Activated CD4-positive, CD25-positive, alpha-beta regulatory T cell (primary cell): Measurements from ENCODE around the gene HTRA2.

Experiments
- DNase-seq, 4 experiments: peaks; one replicate each; lab custom pipeline; 2025; lab: John Stamatoyannopoulos, UW

Gene HTRA2

GRCh38 chr2:74515981-74516633 is 13.6 kb upstream of the HTRA2 start:
- peak; percentile 30 to 62 (median 42) for DNase-seq

DNA sequence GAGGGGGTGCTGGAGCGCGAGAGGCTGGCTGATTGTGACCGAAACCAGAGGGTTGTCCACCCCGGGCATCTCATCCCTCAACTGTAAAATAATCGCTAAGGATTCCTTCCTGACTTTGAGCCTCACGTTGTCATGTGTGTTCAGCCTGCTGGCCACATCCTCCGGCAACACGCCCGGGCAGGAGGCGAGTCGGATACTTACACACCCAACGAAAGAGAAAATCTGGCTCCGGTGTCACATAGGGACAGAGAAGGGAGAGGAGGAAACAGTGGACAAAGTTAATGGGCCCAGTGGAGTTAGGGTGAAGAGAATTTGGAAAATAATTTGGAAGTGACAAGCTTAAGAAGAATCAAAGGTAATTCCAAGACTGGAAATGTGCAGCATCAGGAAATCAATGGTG is 13.1 kb upstream of the HTRA2 start:
- no peak for DNase-seq

DNA sequence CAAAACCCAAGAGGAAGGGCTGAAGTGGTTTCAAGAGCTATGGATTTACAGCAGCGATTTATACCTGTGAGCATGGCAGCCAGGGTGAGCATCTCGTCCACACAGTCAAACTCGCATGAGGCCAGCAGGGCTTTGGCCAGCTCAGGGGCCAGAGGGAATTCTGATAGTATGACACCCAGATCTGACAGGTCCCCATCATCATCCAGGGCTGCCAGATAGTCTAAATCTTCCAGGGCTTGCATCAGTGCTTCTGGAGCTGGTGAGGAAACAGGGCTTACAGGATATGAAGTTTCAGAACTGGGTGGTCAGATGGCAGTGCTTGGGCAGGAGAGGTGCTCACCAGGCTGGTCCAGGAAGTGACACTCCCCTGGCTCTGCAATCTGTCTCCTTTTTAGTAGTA is 7.2 kb upstream of the HTRA2 start:
- no peak for DNase-seq

- no peak for DNase-seq
These were observed 5.7 kb upstream of the HTRA2 start for GRCh38 chr2:74524005-74524404.

DNA sequence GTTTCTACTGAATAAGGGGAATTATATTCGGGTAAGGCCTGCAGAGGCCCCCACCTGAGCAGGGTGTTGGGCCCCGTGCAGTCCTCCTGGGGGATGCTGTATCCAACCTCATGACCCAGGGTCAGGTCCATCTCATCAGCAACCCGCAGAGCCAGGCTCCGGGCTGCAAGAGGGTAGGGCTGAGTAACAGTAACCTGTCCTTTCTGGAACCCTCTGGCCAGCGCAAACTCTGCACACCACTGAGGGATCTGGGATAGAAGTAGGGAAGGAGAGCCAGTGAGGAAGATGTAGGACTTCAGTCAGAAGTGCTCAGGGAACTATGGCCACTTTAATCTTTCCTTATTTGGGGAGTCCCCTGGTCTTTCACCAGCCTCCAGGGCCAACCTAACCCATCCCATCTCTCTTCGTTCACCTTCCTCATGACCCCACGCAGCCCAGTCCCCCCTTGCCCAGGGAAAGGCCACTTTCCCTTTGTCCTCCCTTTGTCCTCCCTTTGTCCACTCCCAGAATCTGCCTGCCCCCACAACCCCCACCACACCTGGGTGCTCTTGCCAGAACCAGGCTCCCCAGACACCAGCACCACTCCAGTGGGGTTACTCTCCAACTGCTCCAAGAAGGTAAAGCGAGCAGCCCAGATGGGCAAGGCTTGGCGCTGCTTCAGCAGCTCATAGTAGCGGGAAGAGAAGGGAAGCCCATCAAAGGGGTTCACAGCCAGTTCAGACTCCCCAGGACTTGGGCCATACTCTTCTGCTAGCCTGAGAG is 4.6 kb upstream of the HTRA2 start:
- no peak for DNase-seq

DNA sequence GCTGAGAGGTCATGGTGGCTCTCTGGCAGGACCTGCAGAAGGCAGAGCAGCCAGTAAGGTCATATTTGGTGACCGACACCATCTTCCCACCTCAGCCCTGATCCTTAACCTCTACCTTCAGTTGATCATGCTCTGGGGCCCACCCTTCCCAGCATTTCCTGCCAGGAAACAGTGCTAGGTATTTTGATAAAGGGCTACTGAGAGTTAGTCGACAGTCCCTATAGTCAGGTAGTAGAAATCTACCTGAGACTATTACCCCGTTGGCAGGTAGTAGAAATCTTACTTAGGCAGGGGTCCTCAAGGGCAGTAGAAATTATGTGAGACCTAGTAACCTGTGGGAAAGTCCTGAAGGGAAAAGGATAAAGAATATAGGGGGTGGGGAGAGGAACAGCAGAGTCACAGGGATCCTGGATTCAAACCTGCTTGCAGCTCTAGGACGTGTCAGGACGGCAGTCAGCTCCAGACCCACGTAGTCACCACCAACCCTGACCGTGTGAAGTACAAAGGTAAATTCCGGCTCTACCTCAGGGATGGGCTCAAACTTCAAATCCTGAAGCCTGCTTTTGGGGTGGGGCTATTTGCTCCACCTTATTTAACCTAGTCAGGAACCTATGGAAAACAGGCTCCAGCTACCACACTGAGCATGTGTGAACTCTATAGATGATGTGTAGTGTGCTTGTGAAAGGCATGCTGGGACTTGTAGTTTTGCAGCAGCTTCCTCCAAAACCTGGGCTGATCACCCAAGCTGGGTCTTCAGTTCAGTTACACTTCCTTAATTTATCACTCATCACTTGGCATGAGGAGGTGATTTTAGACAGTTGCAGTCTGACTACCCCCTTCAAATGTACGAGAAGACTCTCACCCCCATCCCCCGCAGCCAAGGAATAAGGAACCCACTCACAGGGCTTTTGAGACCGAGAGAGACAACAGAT is 3.8 kb upstream of the HTRA2 start, which contains the start of gene DQX1:
DQX1 (minus strand) TSS at position 515 of the 932 bp plus-strand sequence; CDS start at position 13, 502 bp downstream.
- no peak for DNase-seq

GRCh38 chr2:74526649-74527230 is 3.0 kb upstream of the HTRA2 start:
- no peak for DNase-seq

GRCh38 chr2:74527741-74528140 is 2.0 kb upstream of the HTRA2 start:
- no peak for DNase-seq

DNA sequence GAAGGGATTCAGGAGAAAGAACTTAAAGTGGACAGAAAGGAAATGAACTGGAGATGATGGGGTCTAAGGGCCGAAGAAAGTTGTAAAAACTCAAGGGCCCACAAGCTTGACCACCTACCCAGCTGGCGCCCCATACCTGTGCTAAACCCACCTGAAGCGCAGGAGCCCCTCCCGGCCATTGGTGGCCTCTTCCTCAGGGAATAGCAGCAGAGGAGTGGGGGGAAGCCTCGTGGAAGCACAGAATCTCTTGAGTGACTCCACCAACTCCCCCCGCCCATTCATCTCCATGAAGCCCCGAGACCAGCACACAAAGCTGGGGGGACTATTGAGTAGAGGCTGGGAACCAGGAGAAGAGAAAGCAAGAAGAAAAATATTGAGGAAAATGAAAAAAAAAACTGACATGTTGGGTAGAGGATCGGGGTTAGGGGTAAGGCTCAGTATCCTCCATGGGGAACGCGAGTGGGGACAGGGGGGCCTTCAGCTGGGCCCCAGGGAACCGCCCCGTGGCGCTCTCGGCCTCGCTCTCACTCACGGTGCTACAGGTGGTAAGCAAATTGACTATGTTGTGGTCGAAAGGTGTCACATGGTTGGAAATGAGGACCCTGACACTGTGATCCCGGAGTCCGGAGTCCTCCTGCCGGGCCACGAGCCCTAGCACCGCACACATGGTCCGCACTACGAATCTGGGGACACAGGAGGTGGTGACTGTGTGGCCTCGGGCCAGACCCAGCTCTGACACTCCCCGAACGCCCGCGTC is 955 bp upstream of the HTRA2 start:
- DNase-seq = no peak

DNA sequence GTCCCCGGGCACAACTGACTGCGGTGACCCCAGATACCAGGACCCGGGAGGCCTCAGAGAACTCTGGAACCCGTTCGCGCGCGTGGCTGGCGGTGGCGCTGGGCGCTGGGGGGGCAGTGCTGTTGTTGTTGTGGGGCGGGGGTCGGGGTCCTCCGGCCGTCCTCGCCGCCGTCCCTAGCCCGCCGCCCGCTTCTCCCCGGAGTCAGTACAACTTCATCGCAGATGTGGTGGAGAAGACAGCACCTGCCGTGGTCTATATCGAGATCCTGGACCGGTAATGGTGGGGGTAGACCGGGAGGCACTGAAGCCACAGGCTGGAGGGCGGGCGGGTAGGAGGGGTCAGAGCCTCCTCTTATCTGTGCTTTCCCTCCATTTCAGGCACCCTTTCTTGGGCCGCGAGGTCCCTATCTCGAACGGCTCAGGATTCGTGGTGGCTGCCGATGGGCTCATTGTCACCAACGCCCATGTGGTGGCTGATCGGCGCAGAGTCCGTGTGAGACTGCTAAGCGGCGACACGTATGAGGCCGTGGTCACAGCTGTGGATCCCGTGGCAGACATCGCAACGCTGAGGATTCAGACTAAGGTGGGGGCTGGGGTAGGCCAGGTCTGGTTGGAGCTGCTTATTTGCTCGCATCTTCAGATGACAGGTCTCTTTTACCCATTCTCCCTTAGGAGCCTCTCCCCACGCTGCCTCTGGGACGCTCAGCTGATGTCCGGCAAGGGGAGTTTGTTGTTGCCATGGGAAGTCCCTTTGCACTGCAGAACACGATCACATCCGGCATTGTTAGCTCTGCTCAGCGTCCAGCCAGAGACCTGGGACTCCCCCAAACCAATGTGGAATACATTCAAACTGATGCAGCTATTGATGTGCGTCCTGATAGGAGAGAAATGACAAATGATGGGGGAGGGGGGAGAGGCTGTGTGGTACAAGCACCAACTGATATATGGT is 780 bp downstream of the HTRA2 start:
- no peak for DNase-seq

DNA sequence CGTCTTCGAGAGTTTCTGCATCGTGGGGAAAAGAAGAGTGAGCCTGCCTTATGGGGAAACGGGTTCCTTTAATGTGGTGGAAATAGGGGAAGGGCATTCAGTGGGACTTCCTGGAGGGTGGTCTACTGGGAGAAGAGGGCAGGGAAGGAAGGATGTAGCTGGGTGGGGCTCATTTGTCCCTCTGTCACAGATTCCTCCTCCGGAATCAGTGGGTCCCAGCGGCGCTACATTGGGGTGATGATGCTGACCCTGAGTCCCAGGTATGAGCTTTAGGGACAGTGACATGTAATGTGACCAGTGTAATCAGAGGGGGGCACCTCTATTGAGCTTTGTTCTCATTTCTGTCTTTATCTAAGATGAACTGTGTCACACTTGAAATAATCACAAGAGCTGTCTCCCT is 1.9 kb downstream of the HTRA2 start:
- DNase-seq = no peak

- no peak for DNase-seq
These were observed 2.5 kb downstream of the HTRA2 start for GRCh38 chr2:74532222-74532621.

DNA sequence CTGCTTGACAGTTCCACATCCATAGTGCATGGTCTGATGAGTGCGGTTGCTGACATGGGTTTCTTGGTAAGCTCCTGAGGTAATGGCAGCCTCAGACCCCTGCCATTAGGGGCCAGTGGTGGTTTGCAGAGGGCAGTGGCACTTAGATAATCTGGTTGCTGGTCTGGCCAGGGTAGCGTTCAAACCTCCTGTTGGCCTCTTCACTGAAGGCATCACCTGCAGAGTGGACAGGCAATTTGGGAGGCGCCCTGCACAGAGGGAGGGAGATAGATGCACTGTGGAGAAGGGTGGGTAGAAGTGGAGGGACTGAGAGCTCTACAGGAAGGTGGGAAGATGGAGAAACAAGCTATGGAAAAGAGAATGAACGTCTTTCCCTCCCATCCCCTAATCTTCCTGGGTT is 3.7 kb downstream of the HTRA2 start:
- no peak for DNase-seq

- DNase-seq = no peak
These were observed 4.7 kb downstream of the HTRA2 start for GRCh38 chr2:74534411-74534810.

DNA sequence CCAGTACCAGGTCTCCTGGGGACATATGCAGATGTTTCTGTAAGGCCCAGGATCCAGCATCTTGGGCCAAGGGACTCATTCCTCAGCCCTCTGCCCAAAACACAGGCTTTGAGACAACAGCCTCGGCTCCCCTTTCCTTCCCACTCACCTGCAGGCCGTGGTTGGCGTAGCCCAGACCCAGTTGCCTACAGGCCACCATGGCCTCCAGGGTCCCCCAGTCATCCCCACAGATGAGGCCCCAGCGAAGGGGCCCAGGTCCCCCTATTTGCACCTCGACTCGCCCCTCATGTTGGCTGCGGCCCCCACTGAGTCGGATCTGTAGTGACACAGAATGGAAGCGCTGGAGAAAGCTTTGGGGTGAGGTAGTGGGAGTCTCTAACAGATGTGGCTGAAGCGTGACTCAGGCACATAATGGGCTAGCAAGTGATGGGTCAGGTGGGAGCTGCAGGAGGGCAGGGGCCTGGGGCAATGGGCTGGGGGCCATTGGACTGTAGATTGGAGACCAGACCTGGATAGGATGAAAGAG is 5.8 kb downstream of the HTRA2 start:
- DNase-seq = no peak

- DNase-seq = no peak
These were observed 6.6 kb downstream of the HTRA2 start for GRCh38 chr2:74536166-74536950.

DNA sequence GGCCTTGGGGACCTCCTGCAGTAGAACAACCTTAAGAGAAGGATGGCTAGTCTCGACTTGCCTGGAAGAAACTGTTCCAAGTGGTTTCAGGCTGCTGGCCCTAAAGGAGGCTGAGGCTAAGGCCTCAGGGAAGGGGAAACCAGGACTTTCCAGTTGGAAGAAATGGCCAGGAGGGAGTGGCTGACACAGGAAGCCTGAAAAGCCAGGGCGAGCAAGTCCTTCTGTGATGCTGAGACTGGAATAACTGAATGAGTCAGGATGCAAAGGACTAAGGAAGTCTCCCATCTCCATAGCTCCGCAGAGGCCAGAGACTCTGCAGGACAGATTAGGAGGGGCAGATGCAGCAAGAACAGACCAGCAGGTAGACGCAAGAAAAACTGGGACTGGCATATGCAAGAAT is 7.4 kb downstream of the HTRA2 start:
- no peak for DNase-seq

- no peak for DNase-seq
These were observed 9.2 kb downstream of the HTRA2 start for GRCh38 chr2:74538881-74539339.

GRCh38 chr2:74540291-74540690 is 10.6 kb downstream of the HTRA2 start:
- no peak for DNase-seq
